HG03558 (cell line): Measurements from ENCODE around the gene MCFD2.
"Not testable (repeated sequence)": the region's sequence is repeated elsewhere in the genome, so short reads cannot be mapped to it uniquely, and the experiment has no call there.

Source experiments
- ATAC-seq: cut with Tn5 transposase; IDR thresholded peaks from one replicate; pipeline ENCODE4 v1.9.1; 2021; ENCODE audit warnings: moderate number of reproducible peaks; ENCODE audit not compliant: unreplicated experiment; ENCODE audit errors: extremely low read depth

Gene MCFD2

GRCh38 chr2:46904908-46905678 lies 10.5 kb downstream of the MCFD2 start:
- ATAC-seq, result not testable (repeated sequence)

GRCh38 chr2:46902980-46903379 lies 12.6 kb downstream of the MCFD2 start:
- not testable (repeated sequence) for ATAC-seq

DNA sequence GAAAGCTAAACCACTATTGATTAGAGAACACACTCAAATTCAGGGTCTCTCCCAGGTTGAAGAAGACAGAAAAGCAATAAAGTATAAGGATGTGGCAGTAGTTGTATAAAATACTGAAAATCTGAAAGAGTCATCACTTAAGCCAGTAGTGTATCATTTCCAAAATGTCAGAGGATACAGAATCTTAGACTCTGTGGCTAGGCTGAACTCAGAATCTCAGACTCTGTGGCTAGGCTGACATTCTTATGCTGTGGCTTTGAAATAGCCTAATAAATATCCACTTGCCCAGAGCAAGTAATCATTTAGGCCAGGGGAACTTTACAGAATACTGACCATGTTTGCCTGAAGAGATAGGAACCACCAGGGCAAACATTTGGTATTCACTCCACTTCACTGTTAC lies 13.1 kb downstream of the MCFD2 start:
- ATAC-seq, result no peak

DNA sequence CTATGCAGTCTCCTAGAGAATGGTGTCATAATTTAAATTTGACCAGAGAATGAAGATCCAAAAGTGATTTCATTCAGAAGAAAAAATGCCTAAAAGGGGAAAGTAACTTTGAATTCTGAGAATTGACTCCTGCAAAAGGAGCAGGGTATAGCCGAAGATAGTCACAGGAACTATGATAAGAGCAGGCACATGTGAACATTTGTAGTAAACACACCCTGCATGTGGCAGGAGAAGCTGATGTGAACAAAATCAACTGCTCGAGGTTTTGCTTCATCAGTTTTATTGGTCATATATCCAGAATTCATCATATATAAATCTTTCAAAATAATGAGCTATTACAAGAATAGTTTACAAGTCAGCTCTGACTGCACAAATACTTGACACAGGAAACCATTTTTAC lies 14.0 kb downstream of the MCFD2 start:
- no peak for ATAC-seq

GRCh38 chr2:46900381-46900780 lies 15.2 kb downstream of the MCFD2 start:
- ATAC-seq, result no peak

GRCh38 chr2:46899053-46899452 lies 16.6 kb downstream of the MCFD2 start:
- no peak for ATAC-seq

GRCh38 chr2:46898024-46898423 lies 17.6 kb downstream of the MCFD2 start:
- ATAC-seq, result no peak

- ATAC-seq, result no peak
Measured at GRCh38 chr2:46893269-46893939, 22.2 kb downstream of the MCFD2 start.

DNA sequence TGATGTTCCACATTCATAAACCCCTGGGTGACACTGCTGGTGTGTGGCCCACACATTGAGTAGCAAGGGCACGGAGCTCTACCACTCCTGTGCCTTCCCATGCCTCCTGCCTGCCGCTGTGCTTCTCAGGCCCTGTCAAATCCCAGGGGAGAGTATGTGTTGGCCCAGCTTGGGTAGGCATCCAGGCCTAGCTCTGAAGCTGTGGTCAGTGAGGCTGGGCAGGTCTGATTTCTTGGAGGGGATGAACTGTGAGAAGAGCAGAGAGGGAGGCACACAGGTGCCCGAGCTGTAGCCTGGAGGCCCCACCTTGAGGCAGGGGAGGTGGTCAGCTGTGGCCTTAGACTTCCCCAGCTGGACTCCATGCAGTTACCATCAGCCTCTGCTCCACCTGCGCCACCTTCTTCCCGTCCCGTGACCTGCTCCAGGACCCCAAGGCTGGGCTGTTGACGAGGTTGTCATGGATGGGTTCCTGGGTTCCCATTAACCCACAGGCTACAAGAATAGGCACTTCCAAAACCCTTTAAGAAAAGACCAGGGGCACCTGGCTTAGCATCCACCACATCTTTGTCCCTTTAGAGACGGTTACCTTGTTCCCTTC lies 23.6 kb downstream of the MCFD2 start:
- no peak for ATAC-seq

GRCh38 chr2:46888421-46888952 lies 27.1 kb downstream of the MCFD2 start:
- ATAC-seq, result no peak

DNA sequence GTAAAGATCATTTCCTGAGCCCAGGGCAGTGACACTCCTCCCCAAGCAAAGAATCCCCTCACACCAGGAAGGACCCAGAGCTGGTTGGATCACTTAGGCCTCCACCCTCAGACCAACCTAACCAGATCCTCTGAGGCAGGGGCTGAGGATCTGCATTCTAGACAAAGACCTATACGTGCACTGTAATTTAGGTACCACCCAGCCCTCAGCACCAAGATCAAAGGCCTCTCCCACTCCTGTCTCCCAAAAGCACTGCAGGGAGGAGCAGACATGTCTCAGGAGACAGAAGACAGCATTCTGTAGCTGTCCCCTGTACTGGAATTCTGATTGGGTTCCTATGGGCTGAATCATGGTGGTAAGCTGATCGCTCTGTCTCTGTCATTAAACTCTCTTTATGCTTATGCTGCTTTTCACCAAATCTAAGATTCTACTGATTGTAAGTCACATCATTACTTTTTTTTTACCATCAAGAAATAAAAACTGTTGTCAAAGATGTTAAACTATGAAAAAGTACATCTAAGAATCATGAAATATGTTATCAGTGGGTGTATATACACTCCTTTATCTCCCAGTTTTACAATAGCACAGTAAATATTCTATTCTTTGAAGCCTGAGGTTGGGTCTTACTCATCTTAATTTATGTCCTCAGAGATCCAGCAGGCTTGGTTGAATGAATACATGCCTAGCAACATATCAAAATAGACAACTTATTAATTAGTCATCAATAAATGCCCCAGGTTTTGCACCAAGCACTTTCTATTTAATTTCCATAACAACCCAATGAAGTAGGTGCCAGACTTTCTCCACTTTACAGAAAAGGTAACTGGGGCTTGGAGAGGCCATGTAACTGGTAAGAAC lies 28.3 kb downstream of the MCFD2 start:
- ATAC-seq, result no peak

DNA sequence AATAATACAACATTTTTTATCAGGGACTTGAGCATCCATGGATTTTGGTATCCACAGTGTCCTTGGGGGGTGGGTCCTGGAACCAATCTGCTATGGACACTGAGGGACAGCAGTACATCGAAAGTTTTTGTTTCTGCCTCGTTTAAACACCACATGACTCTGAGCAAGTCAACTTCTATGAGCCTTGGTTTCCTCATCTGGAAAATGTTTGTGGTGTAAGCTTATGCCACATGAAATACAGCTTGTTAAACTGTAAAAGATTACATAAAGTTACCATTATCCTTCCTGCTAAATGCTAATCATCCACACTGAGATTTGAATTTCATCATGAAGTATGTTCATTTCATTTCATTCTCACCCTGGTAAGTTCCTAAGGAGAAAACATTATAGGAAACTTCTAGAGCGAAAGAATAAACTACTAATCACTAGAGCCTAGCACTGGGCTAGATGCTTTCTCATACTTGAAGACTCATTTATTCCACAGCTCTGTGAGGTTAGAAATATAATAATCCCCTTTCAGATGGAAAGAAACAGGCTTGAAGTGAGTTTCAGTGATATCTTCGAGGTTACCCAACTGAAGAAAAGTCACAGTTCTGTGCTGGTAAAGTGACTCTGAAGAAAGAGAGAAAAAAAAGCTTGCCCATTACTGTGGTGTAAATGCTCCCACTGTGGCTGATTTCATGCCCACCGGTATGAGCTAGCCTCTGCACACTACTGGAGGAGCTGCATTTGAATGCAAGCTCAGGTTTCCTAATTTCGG lies 29.2 kb downstream of the MCFD2 start:
- ATAC-seq, result no peak

- ATAC-seq, result no peak
Measured at GRCh38 chr2:46885376-46885775, 30.2 kb downstream of the MCFD2 start.

DNA sequence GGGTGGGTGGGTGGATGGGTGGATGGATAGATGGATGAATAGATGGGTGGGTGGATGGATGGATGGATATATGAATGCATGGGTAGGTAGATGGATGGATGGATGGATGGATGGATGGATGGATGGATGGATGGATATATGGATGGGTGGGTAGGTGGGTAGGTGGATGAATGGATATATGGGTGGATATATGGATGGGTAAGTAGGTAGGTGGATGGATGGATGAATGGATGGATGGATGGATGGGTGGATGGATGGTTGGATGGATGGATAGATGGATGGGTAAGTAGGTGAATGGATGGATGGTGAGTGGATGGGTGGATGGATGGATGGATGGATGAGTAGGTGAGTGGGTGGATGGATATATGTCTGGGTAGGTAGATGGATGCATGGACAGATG lies 36.1 kb downstream of the MCFD2 start:
- ATAC-seq, result no peak

DNA sequence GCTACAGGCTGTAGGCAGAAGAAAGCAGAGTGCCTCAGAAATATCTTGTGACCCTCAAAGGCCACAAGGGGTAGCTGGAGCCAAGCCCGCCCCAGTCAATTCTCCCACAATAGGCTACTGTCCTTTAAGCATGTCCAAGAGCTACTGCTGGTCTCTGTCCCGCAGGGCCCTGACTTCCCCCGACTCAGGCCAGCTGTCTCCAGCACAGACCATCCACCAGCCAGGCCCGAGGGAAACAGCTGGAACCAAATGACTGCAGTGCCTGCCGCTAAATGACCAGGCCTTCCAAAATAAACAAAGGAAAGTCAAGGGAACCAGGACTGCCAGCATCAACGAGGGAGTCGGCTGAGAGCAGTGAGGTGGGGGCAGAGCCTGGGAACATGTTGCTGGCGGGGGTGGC lies 36.7 kb downstream of the MCFD2 start:
- no peak for ATAC-seq

DNA sequence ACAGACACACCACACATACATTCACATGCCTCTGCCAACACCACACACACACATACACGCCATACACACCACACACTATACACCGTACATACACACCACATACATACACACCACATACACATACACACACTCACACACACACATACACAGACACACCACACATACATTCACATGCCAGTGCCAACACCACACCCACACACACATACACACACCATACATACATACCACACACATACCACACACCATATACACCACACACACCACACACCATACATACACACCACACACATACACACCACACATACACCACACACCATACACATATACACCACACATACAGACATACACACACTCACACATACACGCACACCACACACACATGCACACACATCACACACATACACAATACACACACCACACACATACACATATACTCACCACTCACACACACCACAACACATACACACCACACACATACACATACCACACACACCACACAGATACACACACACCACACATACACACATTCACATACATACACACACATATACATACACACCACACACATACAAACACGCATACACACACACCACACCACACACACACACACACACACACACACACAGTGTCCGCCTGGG lies 37.2 kb downstream of the MCFD2 start:
- no peak for ATAC-seq

- no peak for ATAC-seq
Measured at GRCh38 chr2:46877619-46878113, 37.9 kb downstream of the MCFD2 start.

DNA sequence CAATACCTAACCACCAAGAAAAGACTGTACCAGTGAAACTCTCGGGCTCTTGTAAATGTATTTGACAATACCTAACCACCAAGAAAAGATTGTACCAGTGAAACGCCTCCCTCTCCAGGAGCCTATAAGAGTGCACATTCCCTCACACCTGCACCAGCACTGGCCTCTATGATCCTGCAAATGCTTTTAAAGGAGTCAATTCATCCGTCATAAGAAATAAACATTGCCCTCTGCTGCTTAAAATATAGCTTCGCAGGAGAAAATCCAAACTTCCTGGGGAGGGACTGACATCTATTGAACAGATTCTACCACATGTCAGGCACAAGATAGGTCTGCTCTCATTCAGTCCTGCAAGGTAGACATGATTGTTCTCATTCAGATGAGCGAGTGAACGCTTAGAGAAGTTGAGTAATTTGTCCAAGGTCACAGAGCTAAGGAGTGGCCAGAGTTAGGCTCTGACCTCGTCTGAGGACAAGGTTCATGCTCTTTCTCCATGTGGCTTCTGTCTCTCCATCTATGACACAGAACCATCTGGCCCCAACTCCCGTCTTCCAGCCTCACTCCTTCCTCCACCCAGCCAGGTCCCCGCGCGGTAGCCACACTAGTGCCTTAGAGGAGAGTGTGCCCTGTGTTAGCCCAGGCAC lies 38.7 kb downstream of the MCFD2 start:
- no peak for ATAC-seq
